GM12891 (cell line): ENCODE measurements around the gene DAAM1.

Experiments used
- DNase-seq: peaks from one replicate; pipeline ENCODE4 v3.0.0; 2011; ENCODE audit warnings: low spot score; ENCODE audit not compliant: insufficient read length
- FAIRE-seq: peaks from 2 replicates; lab custom pipeline; 2011; peaks lifted over from hg19 to GRCh38; lab: Jason Lieb, UNC
- PAX5 ChIP-seq: IDR thresholded peaks from 2 replicates; pipeline ENCODE4 v1.6.1; 2011; ENCODE audit warnings: low read length, moderate library complexity, mild to moderate bottlenecking; ENCODE audit not compliant: insufficient read depth, severe bottlenecking
- POLR2A ChIP-seq: IDR thresholded peaks from 2 replicates; pipeline ENCODE4 v1.6.1; 2011; ENCODE audit warnings: low read depth, low read length, control low read depth
- POLR2AphosphoS5 ChIP-seq: IDR thresholded peaks from 2 replicates; pipeline ENCODE4 v1.6.1; 2011; ENCODE audit warnings: low read depth, low read length, control low read depth
- POU2F2 ChIP-seq: IDR thresholded peaks from 2 replicates; pipeline ENCODE4 v1.6.1; 2011; ENCODE audit warnings: low read depth, mild to moderate bottlenecking, control low read depth, low read length, moderate library complexity
- SPI1 ChIP-seq: IDR thresholded peaks from 2 replicates; pipeline ENCODE4 v1.6.1; 2011; ENCODE audit warnings: low read depth, low read length, control low read depth
- TAF1 ChIP-seq: IDR thresholded peaks from 2 replicates; pipeline ENCODE4 v1.6.1; 2011; ENCODE audit warnings: low read depth, low read length, control low read depth

DAAM1 gene

GRCh38 chr14:59358102-59358501 lies 169.6 kb downstream of the DAAM1 start:
- FAIRE-seq: no peak
- TF ChIP-seq POLR2A (no peak), SPI1 (no peak), POU2F2 (no peak), TAF1 (no peak), PAX5 (no peak), POLR2AphosphoS5 (no peak)
- no peak for DNase-seq

GRCh38 chr14:59358784-59359183 lies 170.3 kb downstream of the DAAM1 start:
- FAIRE-seq (no peak), DNase-seq (no peak)
- TF ChIP-seq SPI1 (no peak), PAX5 (no peak), POLR2AphosphoS5 (no peak), POLR2A (no peak), TAF1 (no peak), POU2F2 (no peak)

GRCh38 chr14:59359431-59360124 lies 171.1 kb downstream of the DAAM1 start:
- DNase-seq: no peak
- TF ChIP-seq POLR2AphosphoS5 (no peak), SPI1 (no peak), POLR2A (no peak), POU2F2 (no peak), TAF1 (no peak), PAX5 (no peak)
- FAIRE-seq: no peak

GRCh38 chr14:59360233-59360632 lies 171.8 kb downstream of the DAAM1 start:
- no peak for FAIRE-seq
- DNase-seq: no peak
- TF ChIP-seq POLR2A (no peak), PAX5 (no peak)

GRCh38 chr14:59360923-59361794 lies 172.7 kb downstream of the DAAM1 start:
- no peak for DNase-seq
- TF ChIP-seq POU2F2 (no peak), POLR2A (no peak), POLR2AphosphoS5 (no peak), TAF1 (no peak), SPI1 (no peak), PAX5 (no peak)
- FAIRE-seq: peak; percentile 31

GRCh38 chr14:59362513-59362912 lies 174.0 kb downstream of the DAAM1 start:
- TF ChIP-seq TAF1 (no peak), POU2F2 (no peak), PAX5 (no peak), POLR2A (no peak), POLR2AphosphoS5 (no peak), SPI1 (no peak)
- no peak for FAIRE-seq
- no peak for DNase-seq

GRCh38 chr14:59363531-59364226 lies 175.2 kb downstream of the DAAM1 start:
- TF ChIP-seq TAF1: no peak
- no peak for TF ChIP-seq PAX5
- TF ChIP-seq SPI1: no peak
- no peak for TF ChIP-seq POU2F2
- TF ChIP-seq POLR2A: no peak
- no peak for TF ChIP-seq POLR2AphosphoS5
- DNase-seq: no peak
- FAIRE-seq: no peak

- no peak for FAIRE-seq
These were observed 181.8 kb downstream of the DAAM1 start for GRCh38 chr14:59370158-59370742.

GRCh38 chr14:59371771-59372170 lies 183.3 kb downstream of the DAAM1 start:
- FAIRE-seq (no peak), DNase-seq (no peak)
- TF ChIP-seq SPI1 (no peak), POLR2AphosphoS5 (no peak), TAF1 (no peak), POU2F2 (no peak), PAX5 (no peak), POLR2A (no peak)

More at GRCh38 chr14:59370158-59370742, 181.8 kb downstream of the DAAM1 start:
- no peak for DNase-seq
- TF ChIP-seq TAF1 (no peak), POU2F2 (no peak)
